Measurements from ENCODE around the gene ARL5A. TPM values are rescaled to one million over a fixed set of nuclear protein-coding genes. Genes with fewer than 3 reads are reported as not detected.
"Not testable (repeated sequence)": the region's sequence is repeated elsewhere in the genome, so short reads cannot be mapped to it uniquely, and the experiment has no call there.

The ARL5A gene
- 21.1 and 60.4 TPM in 2 replicates for total RNA-seq (2014; rRNA removed; shearing (Covaris generic))

GRCh38 chr2:151828143-151828889 lies at the start of gene ARL5A:
Gene ARL5A (minus strand): TSS chr2:151828421. CDS start chr2:151828176, 245 bp downstream.
- peak; percentile 88 for DNase-seq (ENCODE audit: low read depth)

DNA sequence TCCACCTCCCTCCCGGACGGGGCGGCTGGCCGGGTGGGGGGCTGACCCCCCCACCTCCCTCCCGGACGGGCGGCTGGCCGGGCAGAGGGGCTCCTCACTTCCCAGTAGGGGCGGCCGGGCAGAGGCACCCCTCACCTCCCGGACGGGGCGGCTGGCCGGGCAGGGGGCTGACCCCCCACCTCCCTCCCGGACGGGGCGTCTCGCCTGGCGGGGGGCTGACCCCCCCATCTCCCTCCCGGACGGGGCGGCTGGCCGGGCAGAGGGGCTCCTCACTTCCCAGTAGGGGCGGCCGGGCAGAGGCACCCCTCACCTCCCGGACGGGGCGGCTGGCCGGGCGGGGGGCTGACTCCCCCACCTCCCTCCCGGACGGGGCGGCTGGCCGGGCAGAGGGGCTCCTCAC lies 47.4 kb upstream of the ARL5A start:
- not testable (repeated sequence) for DNase-seq (ENCODE audit: low read depth)

- no peak for DNase-seq (ENCODE audit: low read depth)
Measured at GRCh38 chr2:151872463-151872862, 44.2 kb upstream of the ARL5A start.

DNA sequence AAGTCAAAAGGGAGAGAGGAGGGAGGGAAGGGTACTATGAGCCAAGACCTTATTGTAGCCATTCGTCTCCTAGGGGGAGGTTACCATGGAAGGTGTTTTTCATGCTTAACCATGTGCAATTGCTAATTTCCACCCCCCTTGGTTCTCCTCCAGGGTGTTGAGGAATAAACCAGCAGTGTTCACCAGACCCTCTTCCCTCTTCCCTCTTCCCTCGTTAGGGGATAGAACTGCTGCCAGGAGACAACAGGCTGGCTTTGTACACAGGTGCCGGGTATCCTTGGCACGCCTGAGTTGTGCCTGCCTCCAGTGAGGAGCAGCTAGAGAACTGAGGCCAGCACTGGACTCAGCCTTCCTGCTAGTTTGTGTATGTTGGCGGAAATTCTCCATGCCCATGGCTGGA lies 41.1 kb upstream of the ARL5A start:
- no peak for DNase-seq (ENCODE audit: low read depth)

- no peak for DNase-seq (ENCODE audit: low read depth)
Measured at GRCh38 chr2:151862700-151863099, 34.5 kb upstream of the ARL5A start.

DNA sequence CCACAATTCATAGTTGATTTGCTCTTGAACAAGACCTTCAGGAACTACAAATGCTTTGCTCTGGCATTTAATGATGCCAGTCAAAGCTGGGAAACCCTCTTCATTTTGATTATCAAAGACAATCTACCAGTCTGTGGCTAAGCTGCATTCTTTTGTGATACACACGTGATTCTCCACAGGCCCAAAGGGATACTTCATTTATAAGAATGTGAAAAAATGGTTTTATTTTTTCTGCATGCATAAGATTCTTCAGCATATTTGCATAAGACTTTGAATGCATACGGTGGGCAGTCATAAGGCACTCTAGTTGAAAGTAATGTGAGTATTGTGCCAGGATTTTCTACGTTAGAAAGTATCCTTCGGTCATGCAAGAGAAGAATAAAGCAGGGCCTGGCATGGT lies 33.0 kb upstream of the ARL5A start:
- DNase-seq (ENCODE audit: low read depth), result peak; percentile 31

DNA sequence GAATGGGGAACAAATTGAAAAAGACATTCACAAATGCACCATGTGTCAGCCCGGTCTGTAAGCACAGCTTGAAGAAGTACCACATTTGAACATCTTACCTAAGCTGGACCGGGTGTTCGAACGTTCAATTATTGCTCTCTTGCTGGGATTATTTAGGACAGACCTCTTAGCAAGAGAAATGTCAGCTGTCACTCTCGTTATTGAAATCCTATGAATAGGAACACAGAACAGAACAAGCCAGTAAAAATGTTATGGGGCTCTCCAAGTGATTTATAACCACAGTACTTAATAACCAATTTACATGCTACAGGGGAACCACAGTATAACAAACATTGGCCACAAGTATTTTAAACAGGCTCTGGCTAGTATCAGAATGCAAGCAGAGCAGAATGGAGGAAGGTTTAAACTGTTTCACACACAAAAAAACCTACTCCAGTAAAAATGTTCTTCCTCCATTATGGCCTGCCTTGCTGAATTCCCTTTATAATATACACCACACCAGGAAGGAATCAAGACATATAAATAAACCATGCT lies 32.5 kb upstream of the ARL5A start:
- DNase-seq (ENCODE audit: low read depth), result peak; percentile 43

- DNase-seq (ENCODE audit: low read depth), result peak; percentile 16
Measured at GRCh38 chr2:151860210-151860609, 32.0 kb upstream of the ARL5A start.

- DNase-seq (ENCODE audit: low read depth), result peak; percentile 36
Measured at GRCh38 chr2:151857650-151858049, 29.4 kb upstream of the ARL5A start.

DNA sequence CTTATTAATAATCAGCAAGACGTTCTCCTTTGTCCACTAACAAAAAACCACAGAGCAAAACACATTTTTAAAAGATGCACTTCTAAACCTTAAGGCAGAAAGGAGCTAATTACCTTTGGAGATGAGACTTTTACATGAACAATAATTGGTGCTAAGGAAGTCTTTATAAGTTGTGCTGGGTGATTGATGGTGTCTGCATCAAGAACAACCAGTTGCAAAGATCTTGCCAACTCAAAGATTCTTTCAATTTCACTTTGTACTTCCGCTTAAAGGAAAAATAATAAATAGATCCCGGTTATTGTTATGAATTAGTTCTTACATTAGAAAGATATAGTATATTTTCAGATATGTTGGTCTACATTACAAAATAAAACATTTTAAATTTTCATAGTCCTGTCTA lies 26.9 kb upstream of the ARL5A start:
- no peak for DNase-seq (ENCODE audit: low read depth)

DNA sequence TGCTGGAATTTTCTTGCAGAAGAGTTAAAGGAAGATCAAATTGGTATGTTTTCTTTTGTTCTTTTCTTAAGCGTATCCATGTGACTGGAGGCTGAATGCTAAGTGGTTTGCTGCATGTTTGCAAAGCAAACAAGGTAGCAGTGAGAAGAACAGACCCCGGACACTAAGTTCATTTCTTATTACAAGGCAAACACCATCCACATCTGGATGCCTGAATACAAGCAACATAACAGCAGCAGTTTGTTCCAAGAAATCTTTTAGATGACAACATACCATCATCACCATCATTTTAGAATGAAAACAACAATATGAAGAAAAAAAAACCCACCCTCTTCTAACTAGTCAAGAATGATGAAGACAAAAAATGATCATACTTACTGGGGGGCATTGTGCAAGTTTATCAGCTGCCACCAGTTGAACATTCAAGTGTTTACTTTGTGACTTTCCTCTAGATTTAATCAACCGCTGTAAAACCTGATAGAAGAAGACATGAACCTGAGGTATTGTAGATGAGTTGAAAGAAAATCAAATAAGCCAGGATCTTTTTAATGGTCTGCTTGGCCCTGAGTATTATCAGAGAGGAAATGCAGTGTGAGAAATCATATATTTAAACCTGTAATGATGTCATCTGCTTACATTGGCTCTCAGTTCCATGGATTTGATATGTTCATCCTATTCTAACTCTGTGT lies 25.0 kb upstream of the ARL5A start:
- DNase-seq (ENCODE audit: low read depth), result no peak

GRCh38 chr2:151852260-151853069 lies 24.2 kb upstream of the ARL5A start:
- peak; percentile 27 for DNase-seq (ENCODE audit: low read depth)

GRCh38 chr2:151851761-151852160 lies 23.5 kb upstream of the ARL5A start:
- DNase-seq (ENCODE audit: low read depth), result peak; percentile 72

GRCh38 chr2:151849413-151850010 lies 21.3 kb upstream of the ARL5A start:
- DNase-seq (ENCODE audit: low read depth), result peak; percentile 39

GRCh38 chr2:151845884-151846283 lies 17.7 kb upstream of the ARL5A start:
- no peak for DNase-seq (ENCODE audit: low read depth)

GRCh38 chr2:151845481-151845880 lies 17.3 kb upstream of the ARL5A start:
- no peak for DNase-seq (ENCODE audit: low read depth)

- no peak for DNase-seq (ENCODE audit: low read depth)
Measured at GRCh38 chr2:151844211-151844896, 16.1 kb upstream of the ARL5A start.

DNA sequence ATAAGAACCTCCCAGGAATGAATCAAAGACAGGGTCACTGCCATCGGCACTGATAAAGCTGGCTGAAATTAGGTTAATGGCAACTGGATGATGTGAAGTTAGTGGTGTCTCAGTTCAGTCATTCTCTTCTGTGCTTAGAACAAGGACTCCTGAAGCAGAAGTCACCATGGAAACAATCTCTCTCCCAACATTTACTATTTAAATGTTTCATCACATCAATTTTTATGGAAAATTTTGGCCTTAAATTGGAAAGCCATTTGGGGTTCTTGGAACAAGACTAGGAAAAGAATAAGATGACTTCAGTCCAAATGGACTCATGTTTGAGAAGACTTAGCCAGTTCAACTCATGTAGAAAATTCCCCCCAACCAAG lies 15.5 kb upstream of the ARL5A start:
- DNase-seq (ENCODE audit: low read depth), result no peak

DNA sequence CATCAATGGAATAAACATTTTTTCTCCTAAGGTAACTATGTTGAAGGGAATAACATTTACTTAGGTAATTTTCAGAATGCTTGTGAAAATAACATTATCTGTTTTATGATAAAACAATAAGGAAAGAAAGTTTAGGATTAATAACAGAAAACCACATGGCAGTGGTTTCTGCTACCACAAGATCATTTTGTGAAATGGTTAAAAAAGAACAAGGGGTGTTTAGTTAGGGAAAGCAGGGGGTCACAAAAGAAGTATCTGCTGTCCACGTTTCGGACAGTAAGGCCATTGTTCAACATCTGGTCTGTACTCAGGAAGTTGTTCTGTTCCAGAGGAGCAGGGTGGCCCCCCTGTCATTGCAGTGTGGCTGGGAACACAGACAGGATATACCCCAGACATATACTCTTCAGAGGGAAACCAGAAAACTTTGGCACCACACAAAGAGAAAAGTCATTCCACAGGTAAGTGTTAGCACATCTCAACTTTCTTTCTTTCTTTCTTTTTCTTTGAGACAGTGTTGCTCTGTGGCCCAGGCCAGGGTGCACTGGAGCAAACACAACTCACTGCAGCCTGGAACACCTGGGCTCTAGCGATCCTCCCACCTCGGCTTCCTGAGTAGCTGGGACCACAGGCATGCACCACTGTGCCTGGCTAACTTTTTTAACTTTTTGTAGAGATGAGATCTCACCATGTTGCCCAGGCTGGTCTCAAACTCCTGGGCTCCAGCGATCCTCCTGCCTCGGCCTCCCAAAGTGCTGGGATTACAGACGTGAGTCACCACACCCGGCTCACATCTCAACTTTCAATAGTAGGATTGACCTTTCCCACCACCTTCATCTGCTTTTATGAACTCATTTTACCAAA lies 14.8 kb upstream of the ARL5A start:
- no peak for DNase-seq (ENCODE audit: low read depth)

DNA sequence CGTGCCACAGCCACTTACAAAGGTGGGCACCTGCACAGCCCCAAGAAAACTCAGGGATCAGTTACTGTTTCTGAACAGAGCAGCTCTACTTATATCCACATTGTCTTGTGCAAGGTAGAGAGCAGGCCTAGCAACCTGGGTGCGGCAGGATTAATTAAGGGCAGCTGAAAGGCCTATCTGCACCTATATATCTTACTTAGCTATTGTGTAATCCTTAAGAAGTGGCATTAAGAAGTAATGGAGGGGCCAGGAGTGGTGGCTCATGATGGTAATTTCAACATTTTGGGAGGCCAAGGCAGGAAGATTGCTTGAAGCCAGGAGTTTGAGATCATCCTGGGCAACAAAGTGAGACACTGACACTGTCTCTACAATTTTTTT lies 12.8 kb upstream of the ARL5A start:
- no peak for DNase-seq (ENCODE audit: low read depth)
